ENCODE measurements around the gene FCRL6. TPM values are rescaled to one million over a fixed set of nuclear protein-coding genes. Genes with fewer than 3 reads are reported as not detected.

The FCRL6 gene
- not detected in 2 replicates for total RNA-seq

GRCh38 chr1:159802111-159802510, at the start of gene FCRL6:
Gene FCRL6 (plus strand): TSS chr1:159802360. CDS start chr1:159802425, 65 bp downstream.

GRCh38 chr1:159780583-159781582, 21.3 kb upstream of the FCRL6 start, which contains the start of gene DUSP23:
Gene DUSP23 (plus strand): TSS chr1:159780962. CDS start chr1:159781101, 139 bp downstream.

GRCh38 chr1:159826441-159827101, 24.4 kb downstream of the FCRL6 start, which contains the start of gene SLAMF8:
Gene SLAMF8 (plus strand): TSS chr1:159826873. CDS start chr1:159826899, 26 bp downstream.

GRCh38 chr1:159862557-159862956, 60.4 kb downstream of the FCRL6 start, which contains the start of gene VSIG8:
Gene VSIG8 (minus strand): TSS chr1:159862657. CDS start chr1:159862521, 136 bp downstream.

Other genes with a start within 250 kb of the FCRL6 start
- not detected in 2 replicates for gene APCS, start 214.5 kb upstream of the FCRL6 start, total RNA-seq
- not detected in 2 replicates for gene CRP, start 87.8 kb upstream of the FCRL6 start, total RNA-seq
- 11.3 and 14.6 TPM in 2 replicates for gene DUSP23, start 21.4 kb upstream of the FCRL6 start, total RNA-seq
- gene SLAMF8, start 24.5 kb downstream of the FCRL6 start, total RNA-seq, result not detected in 2 replicates
- gene VSIG8, start 60.3 kb downstream of the FCRL6 start, total RNA-seq, result 0.07 TPM in 1 of 2 replicates, not detected in the other
- 0.39 and 0.73 TPM in 2 replicates for gene CFAP45, start 97.8 kb downstream of the FCRL6 start, total RNA-seq
- 326 and 427 TPM in 2 replicates for gene TAGLN2, start 123.1 kb downstream of the FCRL6 start, total RNA-seq
- gene IGSF9, start 143.3 kb downstream of the FCRL6 start, total RNA-seq, result 0.36 TPM in 1 of 2 replicates, not detected in the other
- gene SLAMF9, start 151.9 kb downstream of the FCRL6 start, total RNA-seq, result 0.26 and 0.59 TPM in 2 replicates
- gene PIGM, start 229.6 kb downstream of the FCRL6 start, total RNA-seq, result 5.5 and 5.7 TPM in 2 replicates

Data from smooth muscle cell of the pulmonary artery (primary cell).